Activated CD8-positive, alpha-beta memory T cell treated with anti-CD3 and anti-CD28 coated beads, Interleukin-2, amount 50 U/mL, for 1 hour (primary cell): ENCODE results near the gene PLEKHA5.

Source experiments
- DNase-seq: peaks from one replicate; pipeline ENCODE4 v3.0.0-alpha.2; 2020; ENCODE audit errors: extremely low read depth

PLEKHA5 gene

DNA sequence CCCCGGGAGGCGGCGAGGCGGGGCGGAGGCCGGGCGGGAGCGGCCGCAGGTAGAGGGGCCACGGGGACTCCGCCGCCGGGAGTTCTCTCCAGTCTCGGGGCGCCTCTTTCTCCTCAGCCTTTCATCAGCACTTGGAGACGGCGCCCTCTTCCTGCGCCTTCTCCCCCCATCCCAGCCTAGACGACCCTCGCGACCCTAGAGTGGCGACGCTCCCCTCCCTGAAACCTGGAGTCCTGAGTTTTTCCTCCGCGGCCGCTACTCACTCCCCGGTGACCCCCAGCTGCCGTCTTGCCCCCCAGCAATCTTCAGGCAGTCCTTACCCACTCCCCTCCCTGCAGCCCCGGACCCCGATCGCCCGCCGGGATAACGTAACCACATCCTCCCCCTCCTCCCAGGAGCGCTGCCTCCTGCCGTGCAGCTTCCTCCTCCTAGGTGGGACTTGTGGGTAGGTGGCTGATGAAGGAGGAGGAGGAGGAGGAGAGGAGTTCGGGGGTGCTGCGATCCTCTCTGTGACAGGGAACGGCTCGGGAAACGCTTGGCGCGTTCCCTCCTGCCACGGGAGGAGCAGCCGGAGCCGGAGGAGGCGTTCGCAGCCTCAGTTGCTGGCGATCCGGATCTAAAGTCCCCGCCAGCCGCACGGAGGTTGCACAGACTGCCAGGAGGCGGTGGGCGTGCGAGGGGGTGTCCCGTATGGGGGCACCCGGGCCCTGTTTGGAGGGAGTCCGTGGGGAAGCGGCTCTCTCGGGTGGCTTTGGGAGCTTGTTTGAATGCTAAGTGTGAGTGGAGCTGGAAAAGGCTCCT is 891 bp downstream of the PLEKHA5 start:
- DNase-seq: no peak

DNA sequence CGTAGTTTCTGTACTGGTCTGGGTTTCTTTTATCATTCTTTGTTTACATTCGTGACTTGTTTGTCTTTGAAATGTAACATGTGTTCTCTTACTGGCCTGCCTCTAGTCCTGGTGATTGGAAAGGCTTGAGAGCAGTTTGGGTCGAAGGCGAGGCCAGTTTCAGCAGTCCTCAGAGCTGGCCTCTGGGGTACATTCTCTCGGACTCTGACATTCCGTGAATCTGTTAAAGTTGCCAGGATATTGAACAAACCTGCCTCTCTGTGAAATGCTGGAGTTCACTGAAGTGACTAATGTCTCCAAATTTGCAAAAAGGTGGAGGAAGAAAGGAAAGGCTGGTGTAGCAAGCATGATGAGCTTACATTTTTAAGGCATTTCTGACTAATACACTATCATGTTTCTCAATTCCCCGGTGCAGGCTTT is 1.5 kb downstream of the PLEKHA5 start:
- no peak for DNase-seq

DNA sequence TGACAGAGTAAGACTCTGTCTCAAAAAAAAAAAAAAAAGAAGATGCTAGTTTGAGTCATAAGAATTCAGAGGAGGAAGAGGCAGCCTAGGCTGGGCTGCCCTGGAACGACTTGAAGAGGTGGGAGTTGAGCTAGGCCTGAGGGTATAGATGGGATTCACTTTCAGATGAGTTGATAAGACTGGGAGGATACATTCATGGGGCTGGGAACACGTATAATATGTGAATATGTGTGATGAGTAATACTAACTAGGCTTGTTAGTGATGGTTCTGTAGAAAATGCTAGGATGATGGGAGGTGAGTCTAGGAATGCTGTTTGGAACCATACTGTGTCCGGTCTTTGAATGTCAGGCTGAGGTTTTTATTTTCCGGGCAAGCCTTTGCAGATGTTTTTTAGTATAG is 9.0 kb downstream of the PLEKHA5 start:
- DNase-seq: no peak

DNA sequence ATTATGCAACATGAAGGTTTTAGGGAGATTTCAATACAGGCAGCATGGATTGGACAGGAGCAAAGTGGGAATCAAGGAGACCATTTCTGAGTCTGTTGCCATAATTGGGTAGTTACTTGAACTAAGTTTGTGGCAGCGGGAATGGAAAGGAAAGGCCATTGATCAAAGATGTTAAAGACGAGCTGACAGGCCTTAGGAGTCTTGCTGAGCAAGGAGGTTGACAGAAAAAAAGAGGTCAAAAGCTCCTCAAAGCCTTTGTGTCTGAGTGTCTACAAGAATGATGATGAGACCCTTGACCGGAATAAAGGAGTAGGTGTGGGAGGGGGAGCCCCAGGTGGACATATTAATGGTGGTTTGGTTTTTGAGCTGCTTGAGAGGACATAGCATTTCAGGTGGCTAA is 9.4 kb downstream of the PLEKHA5 start:
- no peak for DNase-seq

DNA sequence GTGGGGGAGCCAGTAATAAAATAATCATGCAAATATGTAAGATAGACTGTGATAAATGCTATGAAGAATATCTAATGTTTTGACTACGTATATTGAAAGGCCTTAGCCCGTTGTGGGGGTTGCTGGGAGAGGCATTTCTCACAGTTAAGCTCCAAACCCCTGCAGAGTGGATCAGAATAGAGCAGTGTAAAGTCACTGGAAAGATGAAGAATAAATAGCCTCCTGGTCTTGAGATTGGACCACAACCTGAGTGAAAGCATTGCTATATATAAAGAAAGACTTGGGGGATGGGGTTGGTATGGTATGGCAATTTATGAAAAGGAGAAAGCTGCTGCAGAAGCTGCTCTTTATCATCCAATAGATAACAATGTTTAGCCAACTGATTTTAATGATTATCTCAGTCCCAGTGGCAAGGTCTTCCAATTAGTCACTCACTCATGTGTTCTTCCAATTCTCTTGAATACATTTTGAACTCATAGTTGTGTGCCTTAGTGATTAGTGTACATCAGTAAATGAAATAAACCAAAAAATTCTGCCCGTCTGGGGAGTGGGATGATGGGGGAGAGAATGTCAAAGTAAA is 10.2 kb downstream of the PLEKHA5 start:
- no peak for DNase-seq

DNA sequence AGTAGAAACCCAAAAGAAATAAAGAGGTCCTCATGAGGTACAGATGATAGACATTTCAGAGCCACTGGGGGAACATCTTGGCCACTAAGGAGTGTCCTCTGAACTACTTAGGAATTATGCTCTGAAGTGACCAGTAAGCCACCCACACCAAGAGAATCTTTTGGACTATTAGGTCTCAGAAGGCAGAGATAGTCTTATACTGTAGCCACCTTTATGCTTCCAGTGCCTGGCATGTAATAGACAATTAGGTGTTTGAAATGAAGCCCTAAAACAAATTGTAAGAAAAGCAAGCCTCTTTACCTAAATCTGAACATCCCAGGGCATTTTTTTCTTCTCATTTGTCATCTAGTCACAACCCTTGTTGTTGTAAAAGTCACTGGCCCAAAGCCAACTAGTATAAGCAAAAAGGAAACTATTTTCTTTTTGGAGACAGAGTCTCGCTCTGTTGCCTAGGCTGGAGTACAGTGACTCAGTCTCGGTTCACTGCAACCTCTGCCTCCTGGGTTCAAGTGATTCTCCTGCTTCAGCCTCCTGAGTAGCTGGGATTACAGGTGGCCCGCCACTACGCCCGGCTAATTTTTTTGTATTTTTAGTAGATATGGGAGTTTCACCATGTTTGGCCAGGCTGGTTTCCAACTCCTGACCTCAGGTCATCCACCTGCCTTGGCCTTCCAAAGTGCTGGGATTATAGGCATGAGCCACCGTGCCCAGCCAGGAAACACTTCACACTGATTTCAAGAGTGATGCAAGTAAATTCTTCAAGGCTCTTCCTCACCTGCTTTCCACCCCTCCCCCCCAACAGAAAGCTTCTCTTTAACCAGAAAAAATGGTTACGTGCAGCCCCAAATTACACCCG is 11.1 kb downstream of the PLEKHA5 start:
- no peak for DNase-seq

DNA sequence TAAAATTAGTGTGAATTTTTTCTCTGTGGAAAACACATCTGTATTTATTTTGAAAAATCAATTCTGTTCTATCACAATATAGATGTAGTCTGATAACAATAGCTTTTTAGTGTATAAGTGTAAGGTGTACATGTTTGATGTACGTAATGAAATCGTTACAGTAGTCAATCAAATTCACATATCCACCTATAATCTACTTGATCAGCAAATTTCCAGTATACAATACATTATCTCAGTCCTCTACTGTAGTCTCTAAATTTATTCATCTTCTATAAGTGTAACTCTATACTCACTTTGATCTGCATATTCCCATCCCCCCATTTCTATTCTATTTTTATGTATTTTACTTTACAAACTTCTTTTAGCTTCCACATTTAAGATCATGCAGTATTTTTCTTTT is 13.0 kb downstream of the PLEKHA5 start:
- DNase-seq: no peak

DNA sequence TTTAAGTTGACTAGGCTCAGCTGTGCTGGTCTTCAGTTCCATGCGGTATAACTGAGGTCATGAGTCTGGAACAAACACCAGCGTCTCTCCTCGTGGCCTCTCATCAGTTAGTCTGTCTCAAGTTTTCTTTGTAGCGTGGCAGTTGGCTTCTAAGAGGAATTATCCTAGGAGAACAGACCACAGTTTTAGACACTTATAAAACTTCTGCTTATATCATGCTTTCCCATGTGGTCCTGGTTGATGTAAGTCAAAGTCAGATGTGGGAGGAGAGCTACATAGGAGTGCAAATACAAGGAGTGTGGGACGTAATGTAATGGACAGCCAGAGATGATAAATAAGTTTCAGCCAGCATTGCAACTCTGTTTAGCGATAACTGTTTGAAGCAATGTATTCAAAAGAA is 14.8 kb downstream of the PLEKHA5 start:
- DNase-seq: no peak

DNA sequence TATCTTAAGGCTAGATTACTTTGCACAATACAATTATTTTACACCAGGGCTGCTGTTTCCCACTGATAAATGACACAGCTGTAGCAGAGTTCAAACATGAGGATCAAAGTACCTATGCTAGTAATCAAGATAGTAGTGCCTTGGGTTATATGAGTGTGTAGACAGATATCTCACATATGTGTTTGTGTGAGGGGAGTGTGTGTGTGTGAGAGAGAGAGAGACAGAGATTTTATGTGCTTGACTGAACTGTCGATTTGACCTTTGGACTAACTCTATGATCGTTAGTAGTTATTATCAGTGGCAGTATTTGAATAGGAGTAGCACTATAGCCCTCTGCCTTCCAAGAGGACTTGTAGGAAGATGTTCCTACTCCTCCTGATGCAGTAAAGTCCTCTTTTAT is 15.5 kb downstream of the PLEKHA5 start:
- DNase-seq: no peak

DNA sequence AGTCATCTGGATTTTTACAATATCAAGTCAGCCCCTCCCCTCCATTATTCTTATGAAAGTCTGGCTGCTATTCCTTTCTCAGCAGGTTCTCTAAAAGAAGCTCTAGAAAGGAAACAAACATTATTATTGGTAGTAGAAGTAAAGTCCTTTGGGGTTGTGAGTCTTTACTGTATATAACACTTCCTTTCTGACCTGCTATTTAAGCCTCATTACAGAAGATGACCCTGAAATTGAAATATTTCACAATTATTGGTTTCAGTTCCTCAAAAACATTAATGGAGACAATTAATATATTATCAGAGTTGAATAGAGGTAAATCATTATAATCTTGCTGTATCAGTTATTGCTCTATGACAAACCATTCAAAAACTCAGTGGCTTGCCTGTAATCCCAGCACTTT is 19.3 kb downstream of the PLEKHA5 start:
- DNase-seq: no peak

DNA sequence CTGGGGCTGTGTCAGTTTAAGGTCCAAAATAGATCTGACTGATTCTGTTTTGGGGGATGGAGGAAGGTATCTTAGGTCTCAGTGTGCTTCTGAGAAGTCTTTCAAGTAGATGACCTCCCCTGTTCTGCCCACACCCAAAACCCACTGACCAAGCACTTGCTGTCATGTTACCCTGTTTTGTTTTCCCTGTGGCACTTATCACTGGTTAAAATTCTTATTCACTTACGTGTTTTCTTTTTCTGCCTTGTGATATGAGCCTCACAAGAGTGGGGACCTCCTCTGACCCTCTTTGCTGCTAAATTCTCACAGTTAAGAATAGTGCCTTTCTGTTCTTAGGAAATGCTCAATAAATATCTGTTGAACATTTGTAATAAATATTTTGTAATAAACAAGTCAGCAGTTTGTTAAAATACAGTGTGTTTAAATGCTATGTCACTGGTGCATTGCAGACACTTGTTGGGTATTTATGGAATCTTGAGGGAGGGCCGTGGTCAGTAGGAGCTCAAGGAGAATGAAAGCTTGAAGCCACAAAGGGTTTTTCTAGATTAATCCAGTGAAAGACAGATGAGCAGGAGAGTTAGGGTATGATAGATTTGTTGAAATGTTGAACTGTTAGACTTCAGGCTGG is 20.9 kb downstream of the PLEKHA5 start:
- no peak for DNase-seq

DNA sequence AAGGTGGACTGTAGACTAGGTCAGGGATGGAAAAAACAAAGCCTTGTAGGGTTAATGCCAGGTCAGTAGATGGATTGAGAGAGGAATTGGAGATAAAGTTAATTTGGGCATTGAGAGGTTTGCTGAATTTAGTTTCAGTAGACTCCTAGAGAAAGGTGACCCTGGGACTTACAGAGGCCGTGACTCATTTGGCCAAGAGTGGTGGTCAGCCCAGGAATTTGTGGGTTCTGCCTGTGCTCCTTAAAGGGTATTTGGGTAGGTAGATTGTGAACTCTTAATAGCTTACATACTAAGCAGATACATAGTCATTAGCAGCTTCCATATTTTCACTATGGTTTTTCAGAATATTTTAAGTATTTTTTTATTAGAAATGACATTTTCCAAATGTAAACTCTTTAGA is 21.8 kb downstream of the PLEKHA5 start:
- no peak for DNase-seq

DNA sequence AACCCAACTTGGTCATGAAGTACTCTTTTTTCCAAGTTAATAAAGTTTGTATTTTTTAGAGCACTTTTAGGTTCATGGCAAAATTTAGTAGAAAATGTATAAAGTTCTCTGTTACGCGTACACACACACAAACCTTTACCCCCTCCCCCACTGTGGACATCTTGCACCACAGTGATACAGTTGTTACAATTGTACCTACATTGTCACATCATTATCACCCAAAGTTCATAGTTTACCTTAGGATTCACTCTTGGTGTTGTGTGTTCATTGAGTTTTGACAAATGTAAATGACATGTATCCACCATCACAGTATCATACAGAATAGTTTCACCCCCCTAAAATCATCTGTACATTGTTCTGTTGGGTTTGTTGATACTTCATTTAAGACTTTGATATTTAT is 23.9 kb downstream of the PLEKHA5 start:
- no peak for DNase-seq

DNA sequence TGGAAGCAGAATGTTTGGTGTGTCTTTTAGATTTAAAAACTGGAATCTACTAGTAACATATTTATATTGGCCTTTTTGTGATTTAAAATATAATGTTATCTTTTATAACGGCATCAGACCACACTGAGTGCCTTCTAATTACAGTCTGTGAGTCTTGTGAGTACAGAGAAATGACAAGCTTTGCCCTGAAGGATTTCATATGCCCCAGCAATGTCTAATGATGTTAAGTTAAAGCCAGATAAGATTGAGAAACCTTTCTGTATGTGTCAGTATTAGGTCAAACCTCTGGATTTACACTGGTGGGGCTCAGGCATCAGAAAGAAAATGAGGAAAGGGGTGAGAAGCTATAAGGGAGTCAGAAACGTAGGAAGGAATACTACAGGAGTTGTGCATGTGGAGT is 25.2 kb downstream of the PLEKHA5 start:
- no peak for DNase-seq

DNA sequence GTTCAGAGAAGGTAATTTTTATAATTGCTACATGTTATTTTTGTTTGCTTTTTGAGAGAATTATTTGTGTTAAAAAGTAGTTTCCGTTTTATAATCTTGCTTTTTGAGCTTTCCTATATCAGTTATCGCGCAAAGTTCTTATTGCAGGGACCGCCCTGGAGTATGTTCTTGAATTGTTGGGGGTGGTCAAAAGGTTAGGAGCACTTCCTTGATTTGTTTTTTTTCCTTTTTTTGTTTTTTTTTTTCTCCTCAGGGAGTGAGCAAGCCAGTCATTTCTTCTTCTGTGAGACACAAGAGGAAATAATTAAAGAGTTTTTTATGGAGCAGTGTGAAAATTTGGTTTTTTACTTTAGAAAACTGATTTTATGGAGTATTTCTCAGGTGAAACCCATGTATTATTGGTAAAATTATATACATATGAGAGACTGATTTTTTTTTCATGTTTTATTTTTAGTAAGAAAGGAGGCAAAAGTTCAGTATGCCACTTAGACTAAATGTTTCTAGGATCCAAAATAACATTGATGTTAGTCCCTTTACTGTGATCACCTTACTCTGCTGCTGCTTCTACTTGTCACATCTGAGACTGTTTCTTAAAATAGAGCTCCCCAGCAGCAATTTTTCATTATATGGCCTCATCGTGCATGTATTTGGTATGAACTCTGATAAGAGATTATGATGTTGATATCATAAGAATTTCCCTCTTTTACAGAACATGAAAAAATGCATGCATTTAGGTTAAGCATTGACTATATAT is 26.6 kb downstream of the PLEKHA5 start:
- no peak for DNase-seq

DNA sequence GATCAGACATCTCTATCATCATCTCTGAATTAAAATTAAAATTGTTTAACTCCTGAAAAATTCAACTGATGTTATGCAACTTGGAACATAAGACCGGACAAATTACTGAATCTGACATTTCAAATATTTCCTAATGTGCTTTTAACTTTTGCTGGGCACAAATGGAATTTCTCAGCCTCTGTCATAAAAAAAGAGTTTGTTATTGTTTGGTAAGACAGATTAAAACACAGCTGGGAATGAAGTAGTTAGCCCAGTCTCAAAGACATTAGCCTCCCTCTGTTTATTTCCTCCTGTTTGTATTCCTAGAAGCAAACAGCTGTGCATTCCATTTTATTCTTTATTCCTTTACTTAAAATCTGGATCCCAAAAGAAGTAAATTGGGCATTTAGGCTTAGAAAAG is 29.4 kb downstream of the PLEKHA5 start:
- no peak for DNase-seq

DNA sequence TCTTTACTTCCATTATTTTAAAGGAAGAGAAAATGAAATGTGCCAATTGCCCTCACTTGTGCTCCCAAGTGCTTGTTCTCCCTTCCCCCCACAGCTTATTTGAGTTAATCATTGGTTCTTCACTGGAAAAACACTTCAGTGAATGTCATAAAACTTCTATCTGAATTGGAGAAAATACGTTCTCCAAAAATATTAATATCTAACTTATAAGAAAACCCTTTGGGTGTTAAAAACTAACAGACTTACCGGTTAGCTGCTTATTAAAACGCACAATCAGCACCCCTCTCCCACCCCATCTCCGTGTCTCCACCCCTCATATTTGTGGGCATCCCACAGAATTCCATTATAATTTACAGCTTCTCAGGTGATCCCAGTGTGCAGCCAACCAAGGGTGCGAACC is 31.7 kb downstream of the PLEKHA5 start:
- DNase-seq: no peak

DNA sequence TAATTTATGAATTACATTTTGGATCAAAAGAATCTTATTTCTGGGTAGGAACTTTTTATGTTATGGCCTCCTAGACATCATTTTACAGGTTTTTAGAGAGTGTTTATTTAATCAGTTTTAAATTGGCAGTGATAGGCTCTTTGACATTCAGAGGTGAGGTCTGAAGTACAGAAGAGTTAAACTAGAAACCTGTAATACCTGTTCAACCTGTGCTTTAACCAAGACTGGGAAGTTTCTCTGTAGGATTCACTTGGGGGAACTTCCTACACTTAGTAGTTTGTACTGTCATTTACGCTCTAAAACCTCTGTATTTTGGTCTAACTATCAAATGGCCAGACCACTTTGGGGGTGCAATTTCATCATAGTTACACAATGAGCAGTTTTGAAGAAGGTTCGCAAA is 35.9 kb downstream of the PLEKHA5 start:
- no peak for DNase-seq

DNA sequence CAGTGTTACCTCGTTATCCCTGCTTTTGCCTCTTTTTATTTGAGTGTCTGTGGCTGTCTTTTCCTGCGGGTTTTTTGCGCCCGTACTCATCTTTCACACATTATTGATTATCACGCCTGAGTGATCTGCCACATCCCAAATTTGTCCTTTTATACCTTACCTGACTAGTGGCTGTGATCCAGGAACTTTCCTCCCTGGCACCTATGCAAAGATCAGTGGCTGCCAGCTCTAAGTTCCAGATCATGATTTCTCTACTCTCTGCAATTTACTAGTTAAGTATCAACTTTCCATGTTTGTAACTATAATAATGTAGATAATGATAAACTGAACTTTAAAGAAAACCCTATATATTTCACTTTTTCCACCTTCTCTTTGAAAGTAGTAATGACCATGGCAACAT is 36.9 kb downstream of the PLEKHA5 start:
- DNase-seq: no peak

DNA sequence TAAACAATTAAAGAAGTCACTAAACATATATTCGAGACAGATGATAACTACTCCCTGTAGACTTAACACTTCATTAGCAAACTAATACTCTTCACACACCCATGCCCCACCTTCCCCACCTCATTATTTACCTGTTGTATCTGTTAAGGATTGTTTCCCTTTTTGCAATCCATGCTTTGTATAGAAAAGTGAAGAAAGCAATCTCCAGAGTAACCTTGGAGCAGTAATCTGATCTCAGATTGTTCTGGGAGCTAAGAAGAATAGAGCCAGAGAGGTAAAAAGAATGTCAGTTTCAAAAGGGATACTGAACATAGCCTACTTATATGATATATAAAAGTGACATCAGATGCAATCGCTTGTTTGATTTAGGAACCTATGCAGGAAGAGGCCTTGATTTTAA is 37.4 kb downstream of the PLEKHA5 start:
- no peak for DNase-seq

DNA sequence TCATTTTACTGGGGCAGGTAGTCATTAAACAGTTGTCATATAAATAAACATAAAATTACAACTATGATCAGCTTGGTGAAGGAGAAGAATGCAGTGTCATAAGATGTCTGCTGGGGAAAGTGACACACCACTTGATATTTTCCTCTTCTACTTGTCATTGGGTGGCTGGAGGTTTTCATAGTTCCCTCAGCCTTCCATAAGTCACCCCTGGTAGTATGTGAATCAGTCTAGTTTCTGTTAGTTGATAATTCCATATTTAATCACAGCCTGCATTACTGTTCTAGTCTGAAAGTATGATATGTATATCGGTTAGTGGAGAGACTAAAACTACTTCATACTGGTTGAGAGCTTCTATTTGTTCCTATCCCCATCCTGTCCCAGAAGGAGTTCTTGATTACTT is 38.2 kb downstream of the PLEKHA5 start:
- DNase-seq: no peak

DNA sequence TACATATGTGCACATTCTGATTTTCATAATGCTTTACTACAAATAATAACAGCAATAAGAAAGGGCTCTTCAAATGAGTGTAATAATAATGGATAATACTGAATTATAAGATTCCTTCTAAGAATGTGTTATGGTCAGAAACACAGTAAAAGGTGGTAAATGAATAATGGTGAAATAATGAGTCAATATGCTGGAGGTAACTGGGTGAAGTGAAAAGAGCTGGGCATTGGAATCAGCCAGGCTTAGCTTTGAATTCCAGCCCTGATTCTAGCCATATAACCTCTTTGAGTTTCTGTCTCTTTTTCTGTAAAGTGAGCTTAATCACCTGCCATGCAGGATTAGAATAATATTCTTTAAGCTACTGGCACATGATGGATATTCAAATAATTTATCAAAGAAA is 39.1 kb downstream of the PLEKHA5 start:
- DNase-seq: no peak
